ENCODE results near the gene SUN3.
A peak's percentile ranks its signal among the peaks of the same experiment; 100 is the strongest.

DNA sequence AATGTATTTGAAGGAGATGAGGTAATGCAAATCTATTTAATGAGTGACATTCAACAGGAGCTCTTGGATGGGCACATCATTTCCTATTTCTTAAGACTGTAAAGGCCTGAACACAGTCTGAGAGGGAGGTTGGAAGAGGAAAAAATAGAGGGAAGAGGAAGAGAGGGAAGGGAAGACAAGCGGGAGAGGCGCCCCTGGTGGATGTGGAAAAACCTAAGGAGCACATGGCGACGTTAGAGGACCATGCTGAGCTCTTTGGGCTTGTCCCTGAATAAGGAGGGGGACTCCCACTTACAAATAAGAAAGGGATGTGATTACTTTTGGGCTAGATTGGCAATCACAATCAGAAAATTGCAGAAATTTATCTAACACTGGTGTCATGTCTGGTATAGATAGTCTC is 19.6 kb downstream of the SUN3 start:
- TF ChIP-seq CTCF (conservative IDR thresholded peaks at IDR 0.05) (peak; percentile 29), ZFX (IDR thresholded peaks at IDR 0.05) (no peak)

Data from C4-2B (cell line).